NCI-H82 treated with DMSO at 0.1 percent for 48 hours (cell line): ENCODE measurements around the gene RNF207.

Experiments
- DNase-seq: peaks from one replicate; lab custom pipeline; 2025; ENCODE audit not compliant: unreplicated experiment; lab: John Stamatoyannopoulos, UW

Gene RNF207

GRCh38 chr1:6266641-6267040 lies 60.7 kb downstream of the RNF207 start:
- DNase-seq: no peak

DNA sequence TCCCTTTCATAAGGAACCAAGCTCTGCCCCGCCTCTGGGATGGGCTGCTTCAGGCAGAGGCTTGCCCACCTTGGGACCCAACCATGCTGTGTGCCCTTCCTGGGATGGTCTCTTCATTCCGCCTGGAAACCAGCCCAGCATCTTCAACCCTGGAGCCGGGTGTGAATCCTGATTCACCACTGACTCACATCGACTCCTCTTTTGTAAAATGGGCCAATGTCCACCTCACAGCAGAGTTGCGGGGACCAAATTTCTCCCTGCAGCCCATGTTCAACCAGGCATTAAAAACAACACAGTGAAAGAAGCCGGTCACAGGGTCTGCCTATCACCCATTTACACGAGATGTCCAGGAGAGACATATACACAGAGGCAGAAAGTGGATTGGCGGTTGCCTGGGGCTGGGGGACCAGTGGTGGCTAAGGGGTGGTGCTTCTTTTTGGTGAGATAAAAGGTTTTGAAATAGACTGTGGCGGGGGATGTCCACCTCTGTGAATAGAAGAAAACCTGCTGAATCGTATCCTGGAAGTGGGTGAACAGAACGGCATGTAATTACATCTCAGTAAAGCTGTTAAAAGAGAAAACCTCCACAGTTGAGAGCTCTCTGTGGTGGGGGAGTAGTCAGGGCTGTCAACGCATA lies 61.9 kb downstream of the RNF207 start:
- DNase-seq: no peak

DNA sequence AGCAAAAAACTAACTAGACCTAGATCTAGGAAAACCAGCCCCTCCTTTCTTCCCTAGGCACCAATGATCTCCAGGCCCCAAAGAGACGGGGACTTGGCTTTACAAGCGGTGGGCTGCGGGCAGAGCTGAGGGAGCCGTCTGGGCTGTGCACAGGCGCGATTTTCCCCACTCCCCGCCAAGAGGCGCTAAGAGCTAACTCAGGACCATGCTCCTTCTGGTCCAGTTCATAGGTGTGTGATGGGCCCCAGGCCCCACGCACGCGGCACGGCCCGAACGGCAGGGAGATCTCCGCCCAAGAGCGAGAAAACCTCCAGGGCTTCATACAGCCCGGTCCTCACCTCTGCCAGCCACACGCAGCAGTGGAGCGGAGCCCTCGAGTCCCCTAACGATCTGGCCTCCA lies 62.5 kb downstream of the RNF207 start:
- DNase-seq: peak; percentile 11

DNA sequence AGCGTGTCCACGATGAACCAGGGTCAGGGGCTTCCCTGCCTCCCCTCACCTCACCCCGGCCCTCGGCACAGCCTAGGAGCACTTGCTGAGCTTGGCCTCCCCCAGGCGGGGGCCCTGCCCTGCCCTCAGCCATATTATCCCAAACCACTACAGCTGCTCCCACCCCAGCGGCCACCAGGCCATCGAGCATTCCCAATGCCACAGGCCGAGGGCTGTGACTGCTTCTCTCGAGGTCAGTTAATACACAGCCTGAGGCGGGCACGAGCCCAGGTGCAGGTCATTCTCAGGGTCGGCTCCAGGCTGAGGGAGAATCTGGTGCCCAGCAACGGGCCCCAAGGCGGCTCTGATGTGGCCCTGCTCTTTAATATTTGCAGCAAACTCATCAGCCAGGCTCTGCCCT lies 63.4 kb downstream of the RNF207 start:
- no peak for DNase-seq

DNA sequence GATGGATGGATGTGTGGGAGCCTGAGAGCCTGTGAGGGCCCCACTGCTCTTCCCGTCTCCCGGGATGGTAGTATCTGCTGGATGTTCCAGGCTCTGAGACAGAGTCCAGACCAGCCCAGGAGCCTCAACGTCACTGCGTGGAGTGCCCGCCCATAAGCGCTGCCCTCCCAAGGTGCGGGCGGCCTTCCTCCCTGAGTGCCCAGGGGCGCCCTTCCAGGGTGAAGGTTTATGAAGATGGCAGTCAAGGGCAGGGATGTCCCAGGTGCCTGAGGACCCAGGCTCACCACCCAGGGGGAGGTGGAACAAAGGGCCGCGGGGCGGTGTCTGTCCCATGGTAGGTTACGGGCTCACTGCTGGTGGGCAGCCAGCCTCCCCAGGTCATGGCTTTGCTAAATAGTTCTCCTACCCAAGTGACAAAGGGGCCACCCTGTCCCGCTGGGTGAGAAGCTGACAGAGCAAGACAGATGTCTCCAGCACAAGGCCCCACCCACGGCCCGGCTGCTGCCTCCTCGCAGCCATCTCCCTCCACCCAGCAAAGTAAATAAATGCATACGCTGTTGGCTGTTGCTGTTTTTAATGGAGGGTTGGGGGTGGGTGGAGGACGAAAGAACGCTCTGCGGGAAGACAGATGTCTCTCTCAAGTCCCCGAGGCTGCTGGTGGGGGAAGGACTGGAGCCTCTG lies 63.9 kb downstream of the RNF207 start:
- peak; percentile 49 for DNase-seq

- no peak for DNase-seq
These were observed 64.5 kb downstream of the RNF207 start for GRCh38 chr1:6270401-6270800.
